ENCODE data around the gene ALDH7A1. TPM values are rescaled to one million over a fixed set of nuclear protein-coding genes. Genes with fewer than 3 reads are reported as not detected.

The ALDH7A1 gene
- total and polyA plus RNA-seq, 10 of the 15 experiments (the other 5 are each of a cell fraction or from before 2014, with no cell fraction given) = 0.18 to 1.0 (median 0.41) TPM; not detected in 1

GRCh38 chr5:126540631-126541030 is 54.4 kb downstream of the ALDH7A1 start (continued):
- TF ChIP-seq REST (IDR thresholded peaks at IDR 0.05; ENCODE audit: low read depth, low read length) (no peak), IKZF2 (IDR thresholded peaks at IDR 0.05) (no peak)

GRCh38 chr5:126538579-126538978 is 56.4 kb downstream of the ALDH7A1 start:
- in situ Hi-C loops (cut with MboI) = loop anchor here (5.0 kb wide), 1 partner anchor 186 kb away; no protein-coding TSS in a partner anchor
- no peak overlapping the region for H3K4me3 ChIP-seq
- no peak overlapping the region for H3K9ac ChIP-seq (ENCODE audit: control insufficient read depth, insufficient read depth, low read length)
- WGBS (ENCODE audit: insufficient coverage, insufficient replicate concordance, low lambda C conversion rate, missing lambda C conversion rate) = 0% methylated on average over 1 of the region's 1 CpG
- intact Hi-C loops (cut with micrococcal nuclease; ENCODE audit: unreplicated experiment) = loop anchor here (5.0 kb wide), 1 partner anchor 36 kb away; no protein-coding TSS in a partner anchor
- H3K27me3 ChIP-seq (replicated peaks in 1 of 2; ENCODE audit: control insufficient read depth in 2 of 2, insufficient read depth in 2 of 2, low read length in 1 of 2) = no peaks in the 10 kb centered on the region
- no peaks in the 10 kb centered on the region for H4K20me1 ChIP-seq (ENCODE audit: control insufficient read depth, insufficient read depth)
- no TSS peak for BruUV-seq (replicated peaks)
- no peaks in the 10 kb centered on the region; the same call in 2 of the 3 replicates for H3K9me3 ChIP-seq (replicated peaks; ENCODE audit: control insufficient read depth, insufficient read depth, low read length)
- ChIA-PET RAD21 (ENCODE audit: unreplicated experiment) (interaction anchor here (0.5 to 5.6 kb wide), 5 partner anchors 164 to 200 kb away, joined by 3 to 36 read pairs (median 3); no protein-coding TSS in a partner anchor), SMC1A (ENCODE audit: uncharacterized antibody, unreplicated experiment) (interaction anchor here (0.8 to 6.3 kb wide), 7 partner anchors 39 to 200 kb away, joined by 3 to 41 read pairs (median 7); no protein-coding TSS in a partner anchor), CTCF (interaction anchor here (0.6 to 11.8 kb wide), 12 partner anchors 7 to 201 kb away, joined by 3 to 136 read pairs (median 4); partner anchors contain the start of gene GRAMD2B), POLR2A (no interaction called here)
- TF ChIP-seq IRF3 (IDR thresholded peaks at IDR 0.05) (no peak), SMARCA5 (IDR thresholded peaks at IDR 0.05) (peak; percentile 35; the same call in 1 of the 2 replicates)
- no peak overlapping the region for H3K27ac ChIP-seq (ENCODE audit: control insufficient read depth, insufficient read depth)
- no peak for DNase-seq (ENCODE audit: low read depth, low spot score)
- H2AFZ ChIP-seq (ENCODE audit: control insufficient read depth, low read depth, low read length) = no peak overlapping the region
- ATAC-seq = no peak
- H3K79me2 ChIP-seq (ENCODE audit: control insufficient read depth, insufficient read depth, low read length) = no peaks in the 10 kb centered on the region
- H3K36me3 ChIP-seq (ENCODE audit: control insufficient read depth in 2 of 2, insufficient read depth in 2 of 2, low read length in 1 of 2) = no peaks in the 10 kb centered on the region
- no peaks in the 10 kb centered on the region for H3K4me1 ChIP-seq (ENCODE audit: control insufficient read depth, insufficient read depth, low read length)
- no peak overlapping the region for H3K4me2 ChIP-seq (ENCODE audit: control insufficient read depth, insufficient read depth)
- no peak for FAIRE-seq
